Measurements from ENCODE around the gene PHACTR4. TPM values are rescaled to one million over a fixed set of nuclear protein-coding genes. Genes with fewer than 3 reads are reported as not detected.

Gene PHACTR4
- total and polyA plus RNA-seq, 2 experiments from 2014 or later, result 35.4 to 47.1 TPM

GRCh38 chr1:28417441-28417922 is 47.9 kb downstream of the PHACTR4 start (continued):
- TF ChIP-seq STAT1 (IDR thresholded peaks at IDR 0.05; ENCODE audit: unreplicated experiment), result no peak
- TF ChIP-seq, protein P1, sequence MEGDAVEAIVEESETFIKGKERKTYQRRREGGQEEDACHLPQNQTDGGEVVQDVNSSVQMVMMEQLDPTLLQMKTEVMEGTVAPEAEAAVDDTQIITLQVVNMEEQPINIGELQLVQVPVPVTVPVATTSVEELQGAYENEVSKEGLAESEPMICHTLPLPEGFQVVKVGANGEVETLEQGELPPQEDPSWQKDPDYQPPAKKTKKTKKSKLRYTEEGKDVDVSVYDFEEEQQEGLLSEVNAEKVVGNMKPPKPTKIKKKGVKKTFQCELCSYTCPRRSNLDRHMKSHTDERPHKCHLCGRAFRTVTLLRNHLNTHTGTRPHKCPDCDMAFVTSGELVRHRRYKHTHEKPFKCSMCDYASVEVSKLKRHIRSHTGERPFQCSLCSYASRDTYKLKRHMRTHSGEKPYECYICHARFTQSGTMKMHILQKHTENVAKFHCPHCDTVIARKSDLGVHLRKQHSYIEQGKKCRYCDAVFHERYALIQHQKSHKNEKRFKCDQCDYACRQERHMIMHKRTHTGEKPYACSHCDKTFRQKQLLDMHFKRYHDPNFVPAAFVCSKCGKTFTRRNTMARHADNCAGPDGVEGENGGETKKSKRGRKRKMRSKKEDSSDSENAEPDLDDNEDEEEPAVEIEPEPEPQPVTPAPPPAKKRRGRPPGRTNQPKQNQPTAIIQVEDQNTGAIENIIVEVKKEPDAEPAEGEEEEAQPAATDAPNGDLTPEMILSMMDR (conservative IDR thresholded peaks at IDR 0.05; ENCODE audit: low read depth in 2 of 2), result no peak
- TF ChIP-seq, protein P2, sequence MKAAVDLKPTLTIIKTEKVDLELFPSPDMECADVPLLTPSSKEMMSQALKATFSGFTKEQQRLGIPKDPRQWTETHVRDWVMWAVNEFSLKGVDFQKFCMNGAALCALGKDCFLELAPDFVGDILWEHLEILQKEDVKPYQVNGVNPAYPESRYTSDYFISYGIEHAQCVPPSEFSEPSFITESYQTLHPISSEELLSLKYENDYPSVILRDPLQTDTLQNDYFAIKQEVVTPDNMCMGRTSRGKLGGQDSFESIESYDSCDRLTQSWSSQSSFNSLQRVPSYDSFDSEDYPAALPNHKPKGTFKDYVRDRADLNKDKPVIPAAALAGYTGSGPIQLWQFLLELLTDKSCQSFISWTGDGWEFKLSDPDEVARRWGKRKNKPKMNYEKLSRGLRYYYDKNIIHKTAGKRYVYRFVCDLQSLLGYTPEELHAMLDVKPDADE (IDR thresholded peaks at IDR 0.05), result no peak

DNA sequence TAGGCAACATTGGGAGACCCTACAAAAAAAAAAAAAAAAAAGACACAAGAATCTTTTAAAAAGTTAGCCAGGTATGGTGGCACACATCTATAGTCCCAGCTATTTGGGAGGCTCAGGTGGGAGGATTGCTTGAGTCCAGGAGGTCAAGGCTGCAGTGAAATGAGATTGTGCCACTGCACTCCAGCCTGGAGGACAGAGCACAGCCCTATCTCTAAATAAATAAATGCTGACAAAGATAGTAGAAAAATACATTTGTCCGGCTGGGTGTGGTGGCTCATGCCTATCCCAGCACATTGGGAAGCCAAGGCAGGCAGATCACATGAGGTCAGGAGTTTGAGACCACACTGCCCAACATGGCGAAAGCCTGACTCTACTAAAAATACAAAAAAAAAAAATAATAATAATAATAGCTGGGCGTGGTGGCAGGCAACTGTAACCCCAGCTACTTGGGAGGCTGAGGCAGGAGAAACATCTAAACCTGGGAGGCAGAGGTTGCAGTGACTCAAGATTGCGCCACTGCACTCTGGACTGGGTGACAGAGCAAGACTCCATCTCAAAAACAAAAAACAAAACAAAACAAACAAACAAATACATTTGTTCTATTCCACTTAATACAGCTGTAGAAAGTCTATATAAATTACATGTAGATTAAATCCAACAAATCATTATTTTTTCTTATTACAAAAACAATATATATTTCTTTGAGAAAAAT is 48.5 kb downstream of the PHACTR4 start:
- H3K27ac Mint-ChIP-seq, result no peak overlapping the region
- no peak overlapping the region for H3K4me3 Mint-ChIP-seq
- H3F3A ChIP-seq (replicated peaks; ENCODE audit: low read depth), result peaks cover 5% of the 10 kb centered on the region
- DNase-seq (ENCODE audit: low spot score), result no peak
- H3K4me3 ChIP-seq, result no peak overlapping the region
- peaks cover 47% of the 10 kb centered on the region for H3K79me2 ChIP-seq (replicated peaks; ENCODE audit: insufficient read depth)
- no peak overlapping the region for H2AFZ ChIP-seq
- no peaks in the 10 kb centered on the region for H3K9me2 ChIP-seq (ENCODE audit: insufficient read depth)
- H3K9me3 Mint-ChIP-seq, result no peaks in the 10 kb centered on the region
- H3K27me3 ChIP-seq (ENCODE audit: insufficient read depth), result no peaks in the 10 kb centered on the region
- H4K20me1 ChIP-seq (replicated peaks; ENCODE audit: insufficient read depth), result peaks cover 3% of the 10 kb centered on the region; the same call in 1 of the 2 replicates
- H3K27me3 Mint-ChIP-seq (ENCODE audit: insufficient read depth, low read depth, poor library complexity), result peaks cover 3% of the 10 kb centered on the region
- H3K27ac ChIP-seq (ENCODE audit: low read depth), result no peak overlapping the region
- no peaks in the 10 kb centered on the region for H3K36me3 Mint-ChIP-seq (ENCODE audit: low read depth)
- H3K4me1 ChIP-seq (ENCODE audit: insufficient read depth), result peaks cover 43% of the 10 kb centered on the region
- no peak for ATAC-seq
- H3K36me3 ChIP-seq (ENCODE audit: insufficient read depth), result no peaks in the 10 kb centered on the region
- no peak overlapping the region for H3K4me2 ChIP-seq
- peaks cover 40% of the 10 kb centered on the region for H3K4me1 Mint-ChIP-seq
- TF ChIP-seq, protein P2 (IDR thresholded peaks at IDR 0.05), result no peak
- TF ChIP-seq POLR2AphosphoS5 (IDR thresholded peaks at IDR 0.05; ENCODE audit: low read depth), result no peak
- TF ChIP-seq, protein P1 (conservative IDR thresholded peaks at IDR 0.05; ENCODE audit: low read depth in 2 of 2), result no peak
- TF ChIP-seq ZNF331 (CRISPR knock-in tag; IDR thresholded peaks at IDR 0.05; ENCODE audit: low read depth), result no peak
- no peak for TF ChIP-seq EZH2phosphoT487 (IDR thresholded peaks at IDR 0.05; ENCODE audit: unreplicated experiment)
- no peak for TF ChIP-seq CREB1 (CRISPR knock-in tag; IDR thresholded peaks at IDR 0.05; ENCODE audit: low read depth)
- no peak for TF ChIP-seq JUNB (IDR thresholded peaks at IDR 0.05; ENCODE audit: unreplicated experiment)
- TF ChIP-seq STAT1 (IDR thresholded peaks at IDR 0.05; ENCODE audit: unreplicated experiment), result no peak
- TF ChIP-seq, protein P3, sequence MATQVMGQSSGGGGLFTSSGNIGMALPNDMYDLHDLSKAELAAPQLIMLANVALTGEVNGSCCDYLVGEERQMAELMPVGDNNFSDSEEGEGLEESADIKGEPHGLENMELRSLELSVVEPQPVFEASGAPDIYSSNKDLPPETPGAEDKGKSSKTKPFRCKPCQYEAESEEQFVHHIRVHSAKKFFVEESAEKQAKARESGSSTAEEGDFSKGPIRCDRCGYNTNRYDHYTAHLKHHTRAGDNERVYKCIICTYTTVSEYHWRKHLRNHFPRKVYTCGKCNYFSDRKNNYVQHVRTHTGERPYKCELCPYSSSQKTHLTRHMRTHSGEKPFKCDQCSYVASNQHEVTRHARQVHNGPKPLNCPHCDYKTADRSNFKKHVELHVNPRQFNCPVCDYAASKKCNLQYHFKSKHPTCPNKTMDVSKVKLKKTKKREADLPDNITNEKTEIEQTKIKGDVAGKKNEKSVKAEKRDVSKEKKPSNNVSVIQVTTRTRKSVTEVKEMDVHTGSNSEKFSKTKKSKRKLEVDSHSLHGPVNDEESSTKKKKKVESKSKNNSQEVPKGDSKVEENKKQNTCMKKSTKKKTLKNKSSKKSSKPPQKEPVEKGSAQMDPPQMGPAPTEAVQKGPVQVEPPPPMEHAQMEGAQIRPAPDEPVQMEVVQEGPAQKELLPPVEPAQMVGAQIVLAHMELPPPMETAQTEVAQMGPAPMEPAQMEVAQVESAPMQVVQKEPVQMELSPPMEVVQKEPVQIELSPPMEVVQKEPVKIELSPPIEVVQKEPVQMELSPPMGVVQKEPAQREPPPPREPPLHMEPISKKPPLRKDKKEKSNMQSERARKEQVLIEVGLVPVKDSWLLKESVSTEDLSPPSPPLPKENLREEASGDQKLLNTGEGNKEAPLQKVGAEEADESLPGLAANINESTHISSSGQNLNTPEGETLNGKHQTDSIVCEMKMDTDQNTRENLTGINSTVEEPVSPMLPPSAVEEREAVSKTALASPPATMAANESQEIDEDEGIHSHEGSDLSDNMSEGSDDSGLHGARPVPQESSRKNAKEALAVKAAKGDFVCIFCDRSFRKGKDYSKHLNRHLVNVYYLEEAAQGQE (IDR thresholded peaks at IDR 0.05; ENCODE audit: unreplicated experiment), result no peak
- TF ChIP-seq NANOG (IDR thresholded peaks at IDR 0.05; ENCODE audit: borderline replicate concordance), result no peak
- TF ChIP-seq ZNF114 (CRISPR knock-in tag; IDR thresholded peaks at IDR 0.05), result no peak

All from GM23338 (cell line).